Fibroblast of the conjunctiva (primary cell): Measurements from ENCODE around the gene SULT4A1.

Experiments
- DNase-seq: peaks from one replicate; pipeline ENCODE4 v3.0.0-alpha.2; 2010; ENCODE audit warnings: low read depth

Gene SULT4A1

DNA sequence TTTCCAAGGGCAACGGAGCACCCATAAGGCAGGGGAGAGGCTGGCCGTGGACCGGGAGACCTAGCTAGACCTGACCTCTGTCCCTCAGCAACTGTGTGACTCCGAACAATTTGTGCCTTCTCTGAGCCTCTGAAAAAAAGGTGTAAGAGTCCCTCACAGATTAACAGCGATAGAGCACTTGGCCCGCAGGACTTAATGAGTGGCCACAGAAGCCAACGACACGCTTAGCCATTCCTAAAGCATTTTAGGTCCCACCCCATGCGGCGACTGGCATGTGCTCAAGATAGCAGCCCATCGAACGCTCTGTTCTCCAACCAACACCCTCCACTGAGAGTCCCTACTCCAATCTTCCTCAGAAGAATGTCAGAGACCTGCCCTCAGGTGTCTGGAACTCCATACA lies 1.5 kb downstream of the SULT4A1 start:
- DNase-seq, result no peak

DNA sequence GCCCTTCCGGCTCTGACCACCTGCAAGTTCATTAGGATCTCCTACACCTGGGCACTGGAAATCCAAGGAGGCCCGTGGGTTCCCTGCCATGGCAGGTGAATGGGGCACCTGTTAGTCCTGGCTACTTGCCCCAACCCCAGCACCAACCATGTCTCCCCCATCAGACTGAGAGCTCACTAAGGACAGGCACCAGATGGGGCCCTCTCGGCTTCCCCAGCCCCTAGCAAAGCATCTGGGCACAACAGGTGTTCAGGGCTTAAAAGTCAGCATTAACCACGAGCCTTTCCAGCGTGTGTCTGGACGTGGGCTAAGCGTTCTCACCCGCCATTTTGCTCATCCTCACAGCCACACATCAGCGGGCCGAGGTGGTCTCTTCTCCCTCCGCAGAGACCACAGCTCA lies 2.2 kb downstream of the SULT4A1 start:
- DNase-seq, result no peak

DNA sequence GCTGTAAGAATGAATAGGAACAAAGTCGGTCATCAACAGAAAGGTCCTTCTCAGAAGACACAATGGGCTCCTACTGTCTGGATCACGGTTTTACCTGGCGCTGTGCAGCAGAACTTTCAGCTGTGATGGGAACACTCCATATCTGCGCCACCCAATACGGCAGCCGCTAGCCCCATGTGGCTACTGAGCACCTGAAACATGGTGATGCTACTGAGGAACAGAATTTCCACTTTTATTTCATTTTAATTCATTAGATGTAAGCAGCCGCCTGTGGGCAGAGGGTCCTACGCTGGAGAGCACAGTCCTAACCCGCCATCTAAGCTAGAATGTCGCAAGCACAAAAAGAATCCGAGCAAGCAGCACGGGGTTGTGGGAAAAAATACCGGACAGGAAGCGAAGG lies 2.7 kb downstream of the SULT4A1 start:
- no peak for DNase-seq

DNA sequence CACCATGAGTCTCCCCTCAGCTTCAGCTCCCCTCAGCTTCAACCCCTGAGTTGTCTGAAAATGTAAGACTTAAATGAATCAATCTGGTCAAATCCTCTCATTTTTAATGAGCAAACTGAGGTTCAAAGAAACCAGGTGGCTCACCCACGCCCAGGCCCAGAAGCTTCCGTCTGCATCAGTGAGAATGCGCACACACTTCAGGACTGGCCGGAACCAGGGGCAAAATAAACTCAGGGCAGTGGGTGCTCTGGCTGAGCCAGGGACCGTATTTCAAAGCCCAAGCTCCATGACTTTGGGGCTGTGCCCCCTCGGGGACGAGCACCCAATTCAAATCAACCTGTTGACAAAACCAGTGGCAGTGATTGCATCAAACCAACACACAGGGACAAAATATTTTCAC lies 3.1 kb downstream of the SULT4A1 start:
- DNase-seq, result no peak

DNA sequence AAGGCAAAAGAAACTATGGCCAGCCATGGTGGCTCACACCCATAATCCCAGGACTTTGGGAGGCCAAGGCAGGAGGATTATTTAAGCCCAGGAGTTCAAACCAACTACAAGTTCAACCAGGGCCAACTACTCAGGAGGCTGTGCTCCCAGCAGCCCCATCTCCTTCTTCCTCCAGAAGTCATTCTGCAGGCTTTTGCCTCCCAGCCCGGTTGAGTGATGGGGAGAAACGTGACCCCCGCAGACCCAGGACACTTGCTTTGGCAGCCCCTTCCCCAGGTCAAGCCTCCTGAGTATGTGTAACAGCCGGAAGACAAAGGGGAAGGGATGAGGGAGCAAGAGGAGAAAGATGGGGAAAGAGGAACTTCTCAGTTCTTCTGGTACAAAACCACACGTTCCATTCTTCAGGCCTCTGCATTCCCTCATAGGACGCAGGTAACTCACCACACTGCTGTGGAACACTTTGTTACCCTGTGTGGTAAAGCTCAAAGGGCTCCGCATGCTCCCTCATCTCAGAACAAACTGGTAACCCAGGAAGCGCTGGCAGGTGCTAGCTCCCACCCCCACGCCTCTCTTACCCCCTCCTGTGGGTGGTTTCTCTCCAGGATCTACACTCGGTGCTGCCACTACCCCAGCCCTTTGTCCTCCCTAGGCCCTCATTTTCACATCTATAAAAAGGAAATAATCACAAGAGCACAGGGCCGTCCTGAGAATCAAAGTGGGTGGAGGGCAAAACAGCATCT lies 4.0 kb downstream of the SULT4A1 start:
- DNase-seq, result no peak

DNA sequence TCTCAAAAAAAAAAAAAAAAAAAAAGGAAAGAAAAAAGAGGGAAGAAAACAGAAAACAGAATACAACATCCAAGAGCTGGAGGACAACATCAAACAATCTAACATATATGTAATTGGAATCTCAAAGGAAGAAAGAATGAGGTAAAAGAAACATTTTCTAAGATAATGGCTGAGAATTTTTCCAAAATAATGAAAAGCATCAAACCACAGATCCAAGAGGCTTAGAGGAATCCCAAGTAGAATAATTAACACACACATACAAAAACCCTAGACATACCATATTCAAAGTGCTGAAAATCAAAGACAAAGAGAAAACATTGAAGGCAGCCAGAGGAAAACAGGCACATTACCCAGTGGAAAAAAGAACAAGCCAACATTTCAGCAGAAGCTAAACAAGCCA lies 4.9 kb downstream of the SULT4A1 start:
- no peak for DNase-seq

DNA sequence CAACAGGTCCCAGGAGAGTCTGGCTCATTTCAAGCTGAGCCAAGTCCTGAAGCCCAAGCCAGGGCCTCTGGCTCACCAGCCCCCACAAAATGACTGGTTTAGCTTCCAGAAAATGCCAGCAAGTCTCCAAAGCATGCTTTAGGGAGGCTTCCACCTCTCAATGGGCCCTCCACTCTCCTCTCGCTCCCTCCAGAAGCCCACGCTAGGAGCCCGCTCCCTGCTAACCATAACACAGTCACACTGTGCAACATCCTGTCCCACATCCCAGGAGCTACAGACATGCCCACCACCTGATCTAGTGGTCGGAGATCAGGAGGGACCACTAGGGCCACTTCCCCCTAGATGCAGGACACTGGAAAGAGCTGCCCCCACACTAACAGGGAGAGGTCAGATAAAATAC lies 6.9 kb downstream of the SULT4A1 start:
- no peak for DNase-seq

DNA sequence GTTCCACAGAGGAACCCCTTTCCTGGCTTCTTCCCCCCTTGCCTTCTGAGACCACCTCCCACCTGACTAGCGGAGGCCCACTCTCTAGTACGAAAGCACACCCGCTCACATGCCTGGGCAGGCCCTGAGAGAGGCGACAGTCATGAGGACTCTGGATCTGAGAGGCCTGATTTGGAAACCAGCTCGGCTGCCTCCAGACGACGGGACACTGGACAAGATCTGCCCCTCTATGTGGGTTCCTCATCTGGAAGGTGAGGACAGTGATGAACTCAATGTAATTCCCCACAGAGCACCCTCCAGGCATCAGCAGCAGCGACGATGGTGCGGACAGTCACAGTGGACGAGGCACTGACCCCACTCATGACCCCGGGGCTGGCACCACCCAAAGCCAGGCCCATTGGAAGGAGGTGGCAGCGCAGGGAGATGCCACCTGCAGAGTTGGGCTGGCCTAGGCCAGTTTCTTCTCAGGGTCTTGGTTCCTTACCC lies 7.5 kb downstream of the SULT4A1 start:
- DNase-seq, result no peak

DNA sequence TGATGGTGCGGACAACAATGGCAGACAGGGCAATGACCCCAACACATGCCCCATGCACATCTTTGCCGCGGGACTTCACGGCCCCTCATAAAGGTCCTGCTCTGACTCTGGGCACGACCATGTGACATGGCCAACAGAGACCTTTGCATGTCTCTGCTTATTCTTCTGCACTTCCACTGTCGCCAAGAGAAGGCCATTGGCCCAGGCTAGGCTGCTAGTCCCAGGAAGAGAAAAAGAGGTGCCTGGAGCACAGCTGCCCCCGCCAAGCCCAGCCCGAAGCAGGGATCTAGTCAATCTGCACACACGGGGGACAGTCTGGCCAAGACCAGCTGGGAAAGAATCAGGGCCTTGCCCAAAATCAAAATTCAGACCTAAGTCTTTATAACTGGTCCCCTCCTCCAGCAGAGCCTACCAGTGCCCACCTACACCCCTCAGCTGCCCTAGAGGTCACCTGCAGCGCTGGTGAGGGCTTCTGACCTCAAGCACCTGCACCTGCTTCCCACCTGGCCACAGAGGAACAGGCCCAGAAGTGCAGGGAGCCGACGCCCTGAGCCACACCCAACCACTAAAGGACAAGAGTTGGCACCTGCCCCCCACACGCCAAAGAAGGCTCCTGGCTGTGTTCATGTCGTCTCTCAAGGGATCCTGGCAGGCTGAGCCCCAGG lies 8.1 kb downstream of the SULT4A1 start:
- no peak for DNase-seq

DNA sequence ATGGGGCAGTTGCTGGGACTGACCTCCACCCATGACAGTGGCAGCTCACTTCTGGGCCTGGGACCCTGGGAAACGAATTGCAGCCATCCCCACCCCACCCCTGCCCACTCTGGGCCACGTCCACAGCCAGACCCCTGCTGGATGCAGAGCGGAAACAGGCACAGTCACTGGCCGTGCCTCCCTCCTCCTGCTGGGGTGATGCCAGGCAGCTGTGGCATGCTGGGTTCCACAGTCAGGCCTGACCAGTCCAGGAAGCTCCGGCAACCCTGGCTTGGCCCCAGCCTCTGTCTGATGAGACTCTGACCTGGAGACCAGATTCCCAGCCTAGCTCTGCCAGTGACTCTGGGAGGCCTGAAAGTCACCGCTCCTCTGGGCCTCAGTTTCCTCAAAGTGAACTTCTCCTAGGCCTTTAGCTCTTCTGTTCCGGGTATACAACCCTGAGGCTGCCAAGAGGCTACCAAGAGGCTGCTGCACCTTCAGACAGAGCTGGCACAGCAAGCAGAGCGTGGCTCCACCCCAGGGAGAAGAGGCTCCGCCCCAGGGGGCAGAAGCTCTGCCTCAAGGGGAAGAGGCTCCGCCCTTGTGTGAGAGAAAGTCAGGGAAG lies 8.9 kb downstream of the SULT4A1 start:
- no peak for DNase-seq

DNA sequence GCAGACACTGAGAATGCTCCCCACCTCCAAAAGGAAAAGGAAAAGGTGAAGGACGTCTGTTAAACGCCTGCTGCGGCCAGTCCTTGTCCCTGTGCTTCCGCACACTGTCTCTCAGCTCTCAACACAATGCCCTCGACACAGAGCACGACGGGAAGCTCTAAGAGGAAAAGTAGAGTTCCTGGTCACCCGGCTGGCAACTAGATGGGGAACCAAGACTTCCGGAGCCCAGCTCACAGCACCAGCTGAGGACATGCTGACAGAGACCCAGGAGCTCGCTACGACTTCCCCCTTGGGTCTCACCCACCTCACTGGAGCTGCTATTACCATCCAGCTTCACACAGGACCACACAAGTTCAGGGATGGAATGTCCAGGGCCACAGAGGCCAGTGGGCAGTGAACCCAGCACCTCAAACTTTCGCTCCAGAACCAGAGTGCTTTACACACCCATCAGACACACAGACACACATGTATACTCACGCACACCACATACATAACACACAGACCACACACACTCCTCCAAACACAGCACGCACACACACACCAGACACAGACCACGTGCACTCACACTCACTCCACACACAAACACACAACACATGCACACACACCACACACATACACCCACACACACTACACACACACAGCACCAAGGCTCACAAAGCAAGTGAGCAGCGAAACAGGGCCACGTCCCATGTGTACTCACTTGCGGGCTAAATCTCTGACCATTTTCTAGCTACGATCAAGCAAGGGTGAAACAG lies 9.6 kb downstream of the SULT4A1 start:
- no peak for DNase-seq

DNA sequence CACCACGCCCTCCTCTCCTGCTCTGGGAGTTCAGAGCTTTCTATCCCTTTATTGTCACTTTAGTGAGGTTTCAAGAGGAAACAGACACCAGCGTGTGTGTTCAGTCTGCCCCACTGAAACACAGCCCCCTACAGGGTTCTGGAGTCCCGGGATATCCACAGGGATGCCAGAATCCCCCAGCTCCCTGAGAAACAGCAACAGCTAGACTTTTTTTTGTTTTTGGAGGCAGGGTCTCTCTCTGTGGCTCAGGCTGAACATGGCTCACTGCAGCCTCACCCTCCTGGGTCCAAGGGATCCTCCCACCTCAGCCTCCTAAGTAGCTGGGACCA lies 10.4 kb downstream of the SULT4A1 start:
- no peak for DNase-seq

DNA sequence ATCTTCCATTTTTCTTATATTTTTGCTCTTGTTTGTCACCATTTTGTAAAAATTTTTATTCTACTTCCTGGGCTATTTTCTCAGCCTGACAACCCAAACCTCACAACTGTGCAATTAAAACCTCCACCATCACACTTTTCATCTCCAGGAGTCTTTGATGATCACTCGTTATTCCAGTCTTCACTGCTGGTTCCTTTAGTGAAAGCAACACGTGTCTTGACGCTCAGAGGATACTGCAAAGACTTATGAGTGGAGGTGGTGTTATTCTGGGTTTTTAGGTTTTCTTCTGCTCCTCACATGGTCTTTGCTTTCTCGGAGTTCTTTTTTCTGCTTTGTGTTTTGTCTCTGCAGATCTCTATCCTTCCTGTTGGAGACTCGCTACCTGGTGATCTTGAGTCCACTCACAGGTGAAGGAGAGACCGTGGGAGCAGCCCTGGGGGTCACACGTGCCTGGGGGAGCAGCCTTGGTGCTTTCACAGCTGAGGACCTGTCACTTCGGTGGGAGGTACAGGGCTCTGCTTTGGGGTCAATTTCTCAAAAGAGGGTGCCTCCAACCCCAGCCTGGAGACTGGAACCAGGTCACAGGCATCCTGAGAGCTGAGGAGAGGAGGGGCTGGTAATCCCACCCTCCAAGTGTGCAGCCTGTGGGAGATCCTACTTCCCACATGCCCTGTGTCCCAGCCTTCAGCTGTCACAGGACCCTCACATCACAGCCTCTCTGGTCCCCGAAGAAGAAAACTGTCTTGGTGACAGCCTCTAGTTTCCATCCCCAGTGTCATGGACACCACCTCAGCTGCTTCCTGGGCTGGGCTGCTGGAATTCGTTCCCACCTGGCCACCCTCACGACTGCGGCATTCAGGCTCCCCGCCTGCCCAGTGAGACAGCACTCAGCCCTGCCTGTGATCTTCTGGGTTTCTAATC lies 11.0 kb downstream of the SULT4A1 start:
- DNase-seq, result no peak

DNA sequence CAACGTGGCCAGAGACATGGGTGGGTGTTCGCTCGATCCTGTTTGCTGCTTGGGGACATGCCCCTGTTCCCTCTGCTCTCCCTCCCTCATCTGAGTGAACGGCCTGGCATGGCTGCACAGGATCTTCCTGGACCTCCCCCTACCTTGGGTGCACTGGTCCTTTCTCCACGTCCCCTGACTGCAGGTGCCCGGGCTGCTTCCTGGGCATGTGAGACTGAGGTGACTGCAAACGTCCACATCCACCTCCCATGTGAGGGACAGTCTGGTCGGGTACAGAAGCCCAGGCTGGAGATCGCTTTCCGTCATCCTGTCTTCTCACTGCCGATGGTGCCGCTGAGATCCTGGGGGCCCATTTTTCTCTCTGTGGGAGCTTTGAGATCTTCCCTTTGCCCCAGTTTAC lies 11.8 kb downstream of the SULT4A1 start:
- DNase-seq, result no peak

DNA sequence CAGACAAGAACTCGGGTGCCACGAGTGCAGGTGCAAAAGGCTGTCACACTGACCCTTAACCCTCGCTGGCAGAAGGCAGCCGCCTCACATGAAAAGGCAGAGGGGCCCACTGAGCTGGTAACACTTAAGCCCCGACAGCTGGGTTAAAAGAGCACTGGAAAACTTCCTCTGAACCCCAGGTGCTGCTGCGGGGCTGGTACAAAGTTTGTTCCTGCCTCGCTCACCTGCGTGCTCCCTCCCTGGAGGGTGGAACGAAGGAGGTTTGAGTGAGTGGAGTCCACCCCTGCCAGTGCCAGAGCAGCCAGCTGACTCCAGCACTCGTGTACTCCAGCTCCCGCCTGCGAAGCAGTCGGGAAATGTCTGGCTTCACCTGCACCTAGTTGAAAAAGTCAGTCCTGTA lies 12.6 kb downstream of the SULT4A1 start:
- DNase-seq, result no peak

DNA sequence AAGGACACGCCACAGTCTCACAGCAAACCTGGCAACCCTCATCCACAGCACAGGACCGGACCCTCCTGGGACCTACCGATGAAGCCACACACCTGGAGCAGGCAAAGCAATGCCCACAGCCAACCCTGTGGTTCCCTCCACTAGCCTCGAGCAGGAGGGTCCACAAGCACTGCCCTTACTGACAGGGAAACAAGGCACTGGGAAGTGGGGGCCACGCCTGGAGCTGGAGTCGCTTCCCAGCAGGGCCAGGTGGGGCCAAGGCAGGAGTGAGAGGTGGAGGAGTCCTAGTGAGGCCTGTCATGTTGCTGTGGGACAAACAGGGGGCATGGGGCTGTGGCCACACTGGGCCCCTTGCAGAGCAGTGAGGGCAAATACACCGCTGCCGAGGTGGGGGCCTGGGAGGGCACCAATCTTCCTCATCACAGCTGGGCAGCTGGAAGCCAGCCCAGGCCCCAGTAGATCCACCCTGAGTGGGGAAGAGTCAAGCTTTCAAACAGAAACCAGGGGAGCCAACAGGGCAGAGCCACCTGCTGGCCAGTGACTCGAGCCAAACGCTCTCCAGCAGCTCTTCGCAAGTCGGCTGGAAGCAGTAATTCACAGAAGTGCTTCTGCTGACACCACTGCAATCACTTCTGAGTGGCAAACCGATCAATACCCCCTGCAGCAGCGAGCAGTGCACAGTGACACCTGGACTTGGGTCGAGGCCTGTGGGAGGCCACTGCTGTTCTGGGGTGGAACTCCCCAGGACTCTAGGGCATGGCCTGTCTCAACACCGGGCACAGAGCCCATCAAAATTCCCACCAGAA lies 13.7 kb downstream of the SULT4A1 start:
- no peak for DNase-seq

DNA sequence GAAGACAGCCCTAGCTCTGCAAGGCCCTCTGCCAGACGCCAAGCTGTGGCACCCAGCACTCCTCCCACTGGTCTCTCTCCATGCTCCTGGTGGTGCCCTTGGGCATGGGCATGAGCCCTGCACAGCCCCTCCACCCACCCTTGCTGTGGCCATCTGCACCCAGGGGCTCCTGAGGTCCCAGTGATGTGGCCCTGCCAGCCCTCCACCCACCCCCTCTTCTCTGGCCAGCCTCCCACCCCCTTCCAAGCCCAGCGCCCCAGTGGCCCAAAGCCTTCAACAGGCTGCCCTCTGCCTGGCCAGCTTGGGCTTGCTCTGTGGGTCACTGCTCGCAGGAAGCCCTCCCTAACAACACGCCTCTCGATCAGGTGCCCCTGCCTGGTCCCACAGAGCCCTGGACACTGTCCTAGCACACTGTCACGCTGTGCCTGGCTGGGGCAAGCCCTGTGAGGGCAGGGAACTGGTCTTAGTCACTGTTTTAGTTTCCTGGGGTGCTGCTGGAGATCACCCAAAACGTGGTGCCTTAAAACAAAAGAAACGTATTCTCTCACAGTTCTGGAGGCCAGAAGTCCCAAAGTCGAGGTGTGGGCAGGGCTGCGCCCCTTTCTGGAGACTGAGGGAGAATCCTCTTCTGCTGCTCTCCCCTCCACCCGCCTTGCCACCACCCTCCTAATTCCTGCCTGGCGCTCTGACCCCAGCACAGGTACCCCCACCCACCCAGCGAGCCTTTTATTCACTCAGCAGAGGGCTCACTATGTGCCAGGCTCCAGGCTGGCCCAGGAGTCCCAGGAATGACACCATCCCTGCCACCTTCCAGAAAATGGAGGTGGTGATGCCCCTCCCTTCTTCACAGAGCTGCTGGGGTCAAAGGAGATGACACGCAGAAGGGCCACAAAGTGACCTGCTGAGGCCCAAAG lies 14.7 kb downstream of the SULT4A1 start:
- DNase-seq, result no peak

DNA sequence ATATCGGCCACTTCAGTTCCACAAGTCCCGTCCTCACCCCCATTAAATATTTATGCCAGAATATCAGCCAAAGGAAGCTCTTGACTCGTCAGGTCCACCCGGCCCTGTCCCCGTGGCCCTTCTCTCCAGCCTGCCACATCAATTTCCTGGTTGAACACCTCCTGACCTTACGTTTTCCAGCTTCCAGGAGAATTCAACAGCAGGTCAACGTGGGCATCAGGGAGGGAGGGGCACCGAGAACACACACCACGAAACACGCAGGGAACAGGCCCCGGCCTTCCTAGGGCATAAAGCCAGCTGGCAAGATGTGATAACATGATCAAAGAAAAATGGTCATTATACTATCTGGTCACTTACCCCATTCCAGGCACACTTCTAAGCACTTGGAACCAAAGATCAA lies 15.3 kb downstream of the SULT4A1 start:
- no peak for DNase-seq

DNA sequence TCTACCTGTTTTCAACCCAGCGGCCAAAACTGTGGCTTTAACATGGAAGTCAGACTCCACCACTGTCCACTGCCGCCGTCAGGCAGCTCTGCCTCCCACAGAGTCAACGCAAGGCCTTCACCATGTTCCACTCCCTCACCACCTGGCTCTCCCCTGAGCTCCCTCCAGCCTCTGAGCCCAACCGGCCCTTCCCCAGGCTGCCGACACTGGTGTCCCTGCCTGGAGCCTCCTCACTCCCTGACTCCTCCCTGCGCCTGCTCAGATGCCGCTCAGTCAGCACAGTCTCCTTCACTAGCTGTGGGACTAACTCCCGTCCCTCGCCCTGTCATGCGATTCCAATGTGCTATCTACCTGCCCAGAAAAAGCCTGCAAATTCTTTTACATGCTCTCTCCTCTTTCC lies 16.3 kb downstream of the SULT4A1 start:
- no peak for DNase-seq
